AG10803 (cell line): Measurements from ENCODE around the gene TMEM205.
A peak's percentile ranks its signal among the peaks of the same experiment; 100 is the strongest.
"Not testable (repeated sequence)": the region's sequence is repeated elsewhere in the genome, so short reads cannot be mapped to it uniquely, and the experiment has no call there.

ENCODE experiments used
- DNase-seq: peaks from one replicate; pipeline ENCODE4 v3.0.0; 2010; ENCODE audit warnings: low read depth
- H3K4me3 ChIP-seq: 2 replicates; pipeline ENCODE4 v1.5.1; 2011; ENCODE audit warnings: mild to moderate bottlenecking, low read length, control low read depth
- TF ChIP-seq, protein P1 (sequence below): conservative IDR thresholded peaks from 2 replicates; pipeline ENCODE4 v1.5.1; 2011; ENCODE audit warnings: mild to moderate bottlenecking, low read length, control low read depth, inconsistent platforms

The TMEM205 gene

DNA sequence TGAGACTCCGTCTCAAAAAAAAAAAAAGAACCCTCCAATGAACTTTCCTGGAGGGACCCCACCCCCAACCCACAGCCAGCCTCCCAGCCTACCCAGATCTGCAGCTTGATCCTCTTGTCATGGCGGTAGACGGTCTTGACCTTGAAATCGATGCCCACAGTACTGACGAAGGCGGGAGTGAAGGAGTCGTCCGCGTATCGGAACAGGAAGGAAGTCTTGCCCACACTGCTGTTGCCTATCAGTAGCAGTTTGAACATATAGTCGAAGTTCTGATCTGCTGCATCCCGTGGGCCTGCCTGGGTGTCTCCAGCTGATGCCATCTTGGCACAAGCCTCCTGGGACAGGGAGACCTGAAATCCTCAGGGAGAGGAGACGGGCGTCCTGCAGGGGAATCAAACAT lies 9.0 kb downstream of the TMEM205 start:
- TF ChIP-seq, protein P1, sequence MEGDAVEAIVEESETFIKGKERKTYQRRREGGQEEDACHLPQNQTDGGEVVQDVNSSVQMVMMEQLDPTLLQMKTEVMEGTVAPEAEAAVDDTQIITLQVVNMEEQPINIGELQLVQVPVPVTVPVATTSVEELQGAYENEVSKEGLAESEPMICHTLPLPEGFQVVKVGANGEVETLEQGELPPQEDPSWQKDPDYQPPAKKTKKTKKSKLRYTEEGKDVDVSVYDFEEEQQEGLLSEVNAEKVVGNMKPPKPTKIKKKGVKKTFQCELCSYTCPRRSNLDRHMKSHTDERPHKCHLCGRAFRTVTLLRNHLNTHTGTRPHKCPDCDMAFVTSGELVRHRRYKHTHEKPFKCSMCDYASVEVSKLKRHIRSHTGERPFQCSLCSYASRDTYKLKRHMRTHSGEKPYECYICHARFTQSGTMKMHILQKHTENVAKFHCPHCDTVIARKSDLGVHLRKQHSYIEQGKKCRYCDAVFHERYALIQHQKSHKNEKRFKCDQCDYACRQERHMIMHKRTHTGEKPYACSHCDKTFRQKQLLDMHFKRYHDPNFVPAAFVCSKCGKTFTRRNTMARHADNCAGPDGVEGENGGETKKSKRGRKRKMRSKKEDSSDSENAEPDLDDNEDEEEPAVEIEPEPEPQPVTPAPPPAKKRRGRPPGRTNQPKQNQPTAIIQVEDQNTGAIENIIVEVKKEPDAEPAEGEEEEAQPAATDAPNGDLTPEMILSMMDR: no peak
- H3K4me3 ChIP-seq: no peak overlapping the region
- no peak for DNase-seq

DNA sequence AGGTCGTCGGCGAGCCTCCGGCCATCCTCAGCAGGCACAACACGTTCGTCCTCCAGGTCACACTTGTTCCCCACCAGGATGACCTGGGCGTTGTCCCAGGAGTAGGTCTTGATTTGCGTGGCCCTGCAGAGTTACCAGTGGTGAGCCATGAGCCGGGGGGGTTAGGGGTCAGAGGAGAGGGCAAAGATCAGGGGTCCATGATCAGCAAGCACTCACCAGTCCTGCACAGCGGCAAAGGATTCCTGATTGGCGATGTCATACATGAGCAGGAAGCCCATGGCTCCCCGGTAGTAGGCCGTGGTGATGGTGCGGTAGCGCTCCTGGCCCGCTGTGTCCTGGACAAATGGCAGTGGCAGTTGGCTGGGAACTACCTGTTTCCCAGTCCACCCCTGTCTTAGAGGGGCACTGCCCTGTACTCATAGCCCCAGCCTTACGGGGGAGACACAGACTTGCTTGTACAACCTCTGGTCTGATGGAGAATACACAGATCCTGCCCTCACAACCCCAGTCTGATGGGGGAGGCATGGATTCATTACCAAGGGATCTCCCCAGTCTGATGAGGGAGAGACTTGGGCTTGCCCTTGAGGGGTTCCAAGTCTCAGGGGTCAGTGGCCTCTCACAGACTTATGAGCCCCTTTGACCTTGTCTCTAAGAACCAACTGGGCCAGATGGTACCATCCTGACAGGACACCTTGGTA lies 10.5 kb downstream of the TMEM205 start:
- TF ChIP-seq, protein P1: no peak
- no peak overlapping the region for H3K4me3 ChIP-seq
- DNase-seq: no peak

DNA sequence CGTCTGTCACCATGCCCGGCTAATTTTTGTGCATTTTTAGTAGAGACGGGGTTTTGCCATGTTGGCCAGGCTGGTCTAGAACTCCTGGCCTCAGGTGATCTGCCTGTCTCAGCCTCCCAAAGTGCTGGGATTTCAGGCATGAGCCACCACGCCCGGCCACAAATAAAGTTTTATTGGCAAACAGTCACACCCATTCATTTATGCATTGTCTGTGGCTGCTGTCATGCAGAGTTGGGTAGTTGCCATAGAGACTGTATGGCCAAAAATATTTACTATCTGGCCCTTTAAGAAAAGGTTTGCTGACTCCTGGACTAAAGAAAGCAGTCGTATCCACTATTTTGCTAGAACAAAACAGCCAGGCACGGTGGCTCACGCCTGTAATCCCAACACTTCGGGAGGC lies 12.2 kb downstream of the TMEM205 start:
- not testable (repeated sequence) for H3K4me3 ChIP-seq
- peak; percentile 32 for DNase-seq

DNA sequence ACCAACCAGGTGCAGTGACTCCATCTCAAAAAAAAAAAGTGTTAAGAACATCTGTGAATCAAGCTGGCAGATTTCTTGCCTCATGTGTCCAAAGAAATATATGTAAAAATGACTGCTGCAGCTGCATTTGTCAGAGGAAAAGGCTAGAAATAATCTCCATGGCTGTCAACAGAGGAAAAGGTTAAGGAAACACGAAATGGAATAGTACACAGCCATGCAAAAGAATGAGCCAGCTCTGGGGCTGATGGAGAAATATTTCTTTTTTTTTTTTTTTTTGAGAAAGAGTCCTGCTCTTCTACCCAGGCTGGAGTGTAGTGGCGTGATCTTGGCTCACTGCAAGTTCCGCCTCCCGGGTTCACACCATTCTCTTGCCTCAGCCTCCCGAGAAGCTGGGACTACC lies 13.2 kb downstream of the TMEM205 start:
- no peak for DNase-seq
- H3K4me3 ChIP-seq: no peak overlapping the region
- TF ChIP-seq, protein P1: no peak

DNA sequence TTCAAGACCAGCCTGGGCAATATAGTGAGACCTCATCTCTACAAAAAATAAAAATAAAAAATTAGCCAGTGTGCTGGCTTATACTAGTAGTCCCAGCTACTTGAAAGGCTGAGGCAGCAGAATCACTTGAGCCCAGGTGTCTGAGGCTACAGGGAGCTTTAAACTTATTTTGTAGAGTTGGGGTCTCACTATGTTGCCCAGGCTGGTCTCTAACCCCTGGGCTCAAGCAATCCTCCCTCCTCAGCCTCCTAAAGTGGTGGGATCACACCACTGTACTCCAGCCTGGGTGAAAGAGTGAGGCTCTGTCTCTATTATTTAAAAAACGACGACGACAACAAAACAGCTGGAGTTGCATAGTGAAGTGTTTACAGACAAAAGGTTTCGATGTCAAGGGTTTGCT lies 14.6 kb downstream of the TMEM205 start:
- TF ChIP-seq, protein P1: no peak
- no peak overlapping the region for H3K4me3 ChIP-seq
- no peak for DNase-seq

DNA sequence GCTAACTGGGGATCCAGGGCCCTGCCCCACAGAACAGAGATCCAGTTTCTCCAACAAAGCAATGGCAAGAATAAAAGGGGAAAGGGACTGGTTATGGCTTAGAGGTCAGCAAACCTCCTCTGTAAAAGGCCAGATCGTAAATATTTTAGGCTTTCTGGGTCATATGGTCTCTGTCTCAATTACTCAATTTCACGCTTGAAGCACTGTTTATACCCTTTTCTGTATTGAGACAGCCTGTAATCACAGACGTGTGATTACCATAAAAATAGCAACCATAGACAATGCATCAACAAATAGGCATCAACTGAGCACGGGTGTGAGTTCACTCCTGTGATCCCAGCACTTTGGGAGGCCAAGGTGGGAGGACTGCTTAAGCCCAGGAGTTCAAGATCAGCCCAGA lies 15.9 kb downstream of the TMEM205 start:
- TF ChIP-seq, protein P1: no peak
- no peak overlapping the region for H3K4me3 ChIP-seq
- no peak for DNase-seq

DNA sequence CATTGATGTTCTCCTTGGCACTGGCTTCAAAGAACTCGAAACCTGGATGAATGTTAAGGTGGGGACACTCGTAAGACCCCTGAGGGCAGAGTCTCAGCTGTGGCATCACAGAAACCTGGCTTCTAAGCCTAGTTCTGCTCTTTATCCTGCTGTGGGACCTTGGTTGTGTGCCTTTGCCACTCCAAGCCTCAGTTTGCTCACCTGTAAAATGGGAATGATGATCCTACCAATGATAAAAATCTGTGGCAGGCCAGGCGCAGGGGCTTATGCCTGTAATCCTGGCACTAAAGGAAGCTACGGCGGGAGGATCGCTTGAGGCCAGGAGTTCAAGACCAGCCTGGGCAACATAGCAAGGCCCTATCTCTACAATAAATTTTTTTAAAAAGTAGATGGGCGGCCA lies 20.5 kb downstream of the TMEM205 start:
- no peak overlapping the region for H3K4me3 ChIP-seq
- TF ChIP-seq, protein P1: no peak
- no peak for DNase-seq
